GM21529 (cell line): Measurements from ENCODE around the gene GSTA2.
"Not testable (repeated sequence)": the region's sequence is repeated elsewhere in the genome, so short reads cannot be mapped to it uniquely, and the experiment has no call there.

Experiments
- ATAC-seq: cut with Tn5 transposase; IDR thresholded peaks from one replicate; pipeline ENCODE4 v1.9.1; 2021; ENCODE audit not compliant: unreplicated experiment

The GSTA2 gene

DNA sequence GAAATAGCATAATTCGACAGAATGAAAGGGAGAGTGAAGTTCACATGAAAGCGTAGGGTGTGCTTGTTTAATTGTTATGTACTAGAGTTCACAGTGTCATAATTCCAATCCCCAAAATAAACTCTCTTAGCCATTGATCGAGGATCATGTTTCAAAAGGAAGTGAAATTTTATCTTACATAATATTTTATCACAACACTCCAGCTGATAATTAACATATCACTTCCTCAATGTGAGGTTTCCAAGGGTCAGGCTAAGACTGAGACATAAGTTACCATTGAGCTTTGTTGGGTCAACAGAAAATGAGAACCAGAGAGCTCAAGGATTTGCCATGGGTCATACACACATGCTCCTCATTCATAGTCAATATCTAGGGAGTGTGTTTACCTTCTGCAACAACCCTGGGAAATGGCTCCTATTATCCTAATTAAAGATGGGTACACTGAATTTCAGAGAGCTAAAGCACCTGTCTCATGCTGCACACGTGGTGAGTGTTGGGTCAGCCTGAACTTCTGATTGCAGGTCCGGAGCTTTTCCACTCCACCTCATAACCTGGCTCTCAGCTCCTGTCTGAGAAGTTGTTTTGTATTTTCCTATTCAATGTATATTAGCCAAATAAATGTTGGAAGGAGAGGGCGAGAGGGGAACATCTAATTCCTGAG, 3.0 kb downstream of the GSTA2 start:
- ATAC-seq, result no peak

DNA sequence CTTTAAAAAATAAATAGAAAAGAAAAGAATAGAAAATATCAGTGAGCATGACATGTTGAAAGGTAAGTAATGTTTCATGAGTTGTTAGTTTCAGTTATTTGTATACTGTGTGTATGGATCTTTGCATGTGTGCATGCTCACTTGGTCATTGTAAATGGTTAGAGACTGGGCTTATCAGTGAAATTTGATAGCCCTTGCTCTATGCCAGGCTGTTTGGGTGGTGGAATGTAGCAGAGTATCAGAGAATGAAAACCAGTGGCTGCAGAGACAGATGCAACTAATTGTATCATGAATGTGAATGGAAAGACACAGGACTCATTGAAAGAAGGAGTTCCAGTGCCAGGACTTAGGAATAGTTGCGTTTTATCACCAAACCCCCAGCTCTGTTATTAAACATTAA, 4.2 kb downstream of the GSTA2 start:
- no peak for ATAC-seq

DNA sequence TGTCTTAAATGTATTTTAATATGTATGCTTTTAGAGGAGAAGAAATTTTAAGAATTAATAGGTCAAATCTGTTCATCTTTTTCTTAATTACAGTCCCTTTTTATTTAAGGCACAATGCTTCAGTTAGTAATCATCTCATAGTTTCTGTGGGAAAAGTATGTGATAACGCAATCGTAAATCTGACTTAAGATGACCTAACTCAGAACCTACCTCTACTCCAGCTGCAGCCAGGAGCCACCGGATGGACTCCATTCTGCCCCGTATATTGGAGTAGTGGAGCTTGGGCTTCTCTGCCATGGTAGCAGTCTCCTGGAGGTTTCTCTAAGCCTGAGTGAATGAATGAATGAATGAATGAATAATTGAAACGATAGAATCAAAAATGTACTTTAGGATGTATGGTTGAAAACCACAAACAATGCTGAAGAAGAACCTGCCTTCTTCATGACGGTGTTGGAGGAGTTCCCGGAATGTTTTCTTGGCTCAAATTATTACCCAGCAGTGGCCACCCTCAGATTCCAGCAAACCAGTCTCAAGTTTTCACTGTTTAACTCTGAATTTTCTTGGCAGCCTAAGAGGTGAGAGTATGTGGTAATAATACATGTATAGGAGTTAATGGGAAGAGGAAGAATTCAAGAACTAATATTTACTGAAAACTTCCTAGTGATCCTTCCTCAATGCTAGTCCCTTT, 5.5 kb downstream of the GSTA2 start:
- ATAC-seq, result not testable (repeated sequence)

DNA sequence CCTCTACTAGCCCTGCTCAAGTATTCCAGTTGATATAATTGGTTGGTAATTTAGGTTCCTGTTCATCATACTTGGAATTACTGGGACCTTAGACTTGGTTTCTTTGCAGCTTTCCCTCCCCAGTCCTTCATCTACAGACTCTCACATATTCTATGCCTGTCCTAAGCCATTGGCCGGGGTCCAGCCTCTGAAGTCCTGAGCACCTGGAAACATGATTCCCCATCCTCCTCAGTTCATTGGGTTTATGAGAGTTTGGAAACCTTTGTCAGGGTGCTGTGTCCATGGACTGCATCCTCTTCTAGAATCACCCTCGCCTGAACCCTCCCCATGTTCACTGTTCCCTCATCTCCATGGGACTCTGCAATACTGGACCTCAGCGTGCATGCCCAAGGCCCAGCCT, 8.8 kb downstream of the GSTA2 start:
- ATAC-seq, result no peak

DNA sequence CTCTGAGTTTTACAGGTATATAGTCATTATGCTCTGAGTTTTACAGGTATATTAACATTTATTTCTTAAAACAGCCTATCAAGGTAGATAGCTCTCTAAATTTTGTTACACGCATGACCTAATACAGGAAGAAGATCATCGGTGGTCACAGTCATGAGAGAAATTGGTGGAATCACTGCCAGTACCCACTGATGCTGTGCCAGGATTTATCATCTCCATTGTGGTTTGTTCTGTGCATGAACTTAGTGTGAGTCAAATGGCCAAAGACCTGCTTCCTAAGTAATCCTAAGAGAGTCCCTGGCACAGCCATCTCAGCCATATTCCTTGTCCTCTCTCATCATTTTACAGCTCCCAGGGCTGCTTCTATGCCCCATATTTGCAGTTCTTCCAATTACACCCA, 10.1 kb downstream of the GSTA2 start:
- ATAC-seq, result not testable (repeated sequence)

DNA sequence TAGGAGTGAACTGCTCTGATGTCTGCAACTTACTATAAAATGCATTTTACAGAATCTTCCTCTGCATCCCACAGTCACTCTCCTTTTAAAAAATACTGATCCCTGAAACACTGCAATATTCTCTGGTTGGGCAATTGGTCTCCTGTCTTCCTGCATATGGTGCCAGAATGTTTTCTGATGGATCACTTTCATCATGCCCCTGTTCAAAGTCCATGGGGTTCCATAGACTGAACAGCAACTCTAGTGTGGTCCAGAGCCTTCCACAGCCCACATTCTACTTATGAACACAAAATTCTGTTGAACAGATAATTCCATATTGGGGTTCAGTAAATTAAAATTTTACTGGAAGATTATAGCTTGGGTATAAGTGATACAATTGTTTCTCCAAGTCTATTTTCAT, 11.0 kb downstream of the GSTA2 start:
- ATAC-seq, result no peak

DNA sequence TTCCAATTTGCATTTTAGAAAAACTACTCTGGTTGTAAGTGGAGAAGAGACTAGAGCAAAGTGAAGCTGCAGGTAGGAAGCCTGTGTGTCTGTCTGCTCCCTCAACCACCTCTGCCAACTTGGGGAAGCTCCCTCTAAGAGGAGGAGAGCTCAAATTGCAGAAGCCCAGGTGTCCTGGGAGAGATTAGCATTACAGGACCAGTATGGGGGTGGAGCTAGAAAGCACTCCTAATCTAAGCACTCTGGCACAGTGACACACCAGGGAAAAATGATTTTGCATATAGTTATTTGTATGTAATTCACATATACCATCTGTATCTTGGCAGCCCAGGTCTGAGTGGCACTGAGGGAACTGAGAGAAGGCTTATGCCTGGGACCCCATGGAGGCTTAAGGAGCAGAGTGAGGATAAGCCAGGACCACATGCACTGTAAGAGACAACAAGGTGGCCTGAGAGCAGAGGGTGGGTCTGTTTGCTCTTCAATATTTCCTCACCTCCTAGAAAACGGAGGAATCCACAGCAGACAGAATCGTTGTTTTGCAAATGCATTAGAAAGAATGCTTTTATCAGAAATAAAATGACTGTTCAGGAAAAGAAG, 13.6 kb downstream of the GSTA2 start:
- no peak for ATAC-seq

DNA sequence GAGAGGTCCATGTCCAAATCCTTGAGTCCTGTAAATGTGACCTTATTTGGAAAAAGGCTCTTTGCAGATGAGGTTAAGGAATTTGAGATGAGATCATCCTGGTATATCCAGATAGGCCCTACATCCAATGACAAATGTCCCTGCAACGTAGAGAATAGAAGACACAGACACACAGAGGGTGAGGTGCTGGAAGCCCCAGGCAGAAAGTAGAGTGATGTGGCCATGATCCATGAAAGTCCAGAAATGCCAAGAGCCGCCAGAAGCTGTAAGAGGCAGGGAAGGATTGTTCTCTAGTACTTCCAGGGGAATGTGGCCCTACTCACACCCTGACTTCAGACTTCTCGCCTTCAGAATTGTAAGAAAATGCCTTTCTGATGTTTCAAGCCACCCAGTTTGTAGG, 16.0 kb downstream of the GSTA2 start:
- ATAC-seq, result not testable (repeated sequence)

DNA sequence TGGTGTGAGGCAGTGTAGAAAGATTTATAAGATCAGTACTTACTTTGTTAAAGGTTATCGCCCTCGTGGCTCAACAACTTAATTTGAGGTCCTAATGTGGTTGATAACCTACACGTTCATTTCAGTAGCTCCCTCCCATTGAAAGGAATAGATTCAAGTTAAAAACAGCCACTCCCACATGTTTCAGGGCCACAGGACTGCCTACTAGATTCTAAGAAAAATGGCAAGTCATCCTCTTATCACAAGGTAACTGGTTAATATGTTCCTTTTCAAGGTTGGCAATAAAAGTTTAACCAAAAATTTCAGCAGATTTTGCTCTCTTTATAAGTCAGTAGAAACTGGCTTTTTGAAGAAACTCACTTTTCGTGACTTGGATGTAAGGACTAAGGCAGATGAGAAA, 17.1 kb downstream of the GSTA2 start:
- ATAC-seq, result no peak

DNA sequence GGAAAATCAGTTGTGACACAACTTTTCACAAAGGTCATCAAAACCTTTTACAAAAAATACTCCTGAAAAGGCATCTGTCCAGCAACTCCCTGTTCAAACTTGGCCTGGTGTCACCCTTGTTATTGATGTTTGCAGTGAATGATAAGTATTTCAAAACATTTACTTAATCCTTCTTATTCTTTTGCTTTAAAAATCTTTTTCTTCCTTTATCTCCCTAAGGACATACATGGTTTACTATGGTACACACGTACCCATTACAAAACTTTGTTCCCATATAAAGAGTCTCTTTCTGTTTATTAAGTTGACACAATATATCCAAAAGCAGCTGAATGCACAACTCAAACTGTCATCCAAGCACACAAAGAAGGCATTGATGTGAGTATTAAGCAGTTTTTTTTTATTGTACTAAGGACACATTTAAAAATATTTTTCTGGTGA, 17.5 kb downstream of the GSTA2 start:
- ATAC-seq, result no peak

DNA sequence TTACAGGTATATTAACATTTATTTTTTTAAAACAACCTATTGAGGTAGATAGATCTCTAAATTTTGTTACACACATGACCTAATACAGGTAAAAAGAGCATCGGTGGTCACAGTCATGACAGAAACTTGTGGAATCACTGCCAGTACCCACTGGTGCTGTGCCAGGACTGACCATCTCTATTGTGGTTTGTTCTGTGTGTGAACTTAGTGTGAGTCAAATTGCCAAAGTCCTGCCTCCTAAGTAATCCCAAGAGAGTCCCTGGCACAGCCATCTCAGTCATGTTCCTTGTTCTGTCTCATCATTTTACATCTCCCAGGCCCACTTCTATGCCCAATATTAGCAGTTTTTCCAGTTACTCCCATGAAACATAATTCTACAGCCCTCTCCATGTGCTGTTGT, 21.4 kb downstream of the GSTA2 start:
- ATAC-seq, result no peak

DNA sequence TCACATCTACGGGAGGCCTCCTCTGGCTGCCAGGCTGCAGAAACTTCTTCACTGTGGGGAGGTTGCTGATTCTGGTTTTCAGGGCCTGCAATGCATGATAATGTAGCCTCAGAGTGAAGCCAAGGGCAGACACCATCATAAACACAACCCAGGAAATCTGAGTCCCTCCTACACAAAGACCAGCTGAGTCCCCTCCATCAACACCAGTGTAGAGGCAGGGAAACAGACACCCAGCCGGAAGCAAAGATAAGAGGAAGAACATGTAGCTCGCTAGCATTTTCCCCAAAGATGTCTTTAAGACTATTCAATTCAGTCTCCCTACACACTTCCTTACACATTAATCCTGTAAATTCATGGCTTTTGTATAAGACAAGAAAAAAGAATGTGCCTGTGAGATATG, 23.6 kb downstream of the GSTA2 start:
- ATAC-seq, result no peak

DNA sequence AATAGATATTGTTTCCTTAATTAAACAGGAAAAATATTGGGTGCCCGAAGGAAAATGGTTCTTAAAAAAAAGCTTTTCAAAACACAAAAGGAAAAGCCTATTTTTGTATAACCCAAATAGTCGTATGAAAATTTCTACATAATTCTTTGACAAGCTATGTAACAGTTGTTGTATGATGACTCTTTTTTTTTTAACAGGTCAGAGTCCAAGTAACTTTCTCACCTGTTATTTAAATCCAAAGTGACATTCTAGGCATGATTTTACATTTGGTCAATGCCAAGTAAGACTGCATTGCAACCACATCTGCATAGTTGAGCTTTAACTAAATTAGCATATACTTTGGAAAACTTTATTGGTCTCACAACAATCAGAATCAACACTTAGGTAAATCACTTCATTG, 24.1 kb downstream of the GSTA2 start:
- ATAC-seq, result no peak

DNA sequence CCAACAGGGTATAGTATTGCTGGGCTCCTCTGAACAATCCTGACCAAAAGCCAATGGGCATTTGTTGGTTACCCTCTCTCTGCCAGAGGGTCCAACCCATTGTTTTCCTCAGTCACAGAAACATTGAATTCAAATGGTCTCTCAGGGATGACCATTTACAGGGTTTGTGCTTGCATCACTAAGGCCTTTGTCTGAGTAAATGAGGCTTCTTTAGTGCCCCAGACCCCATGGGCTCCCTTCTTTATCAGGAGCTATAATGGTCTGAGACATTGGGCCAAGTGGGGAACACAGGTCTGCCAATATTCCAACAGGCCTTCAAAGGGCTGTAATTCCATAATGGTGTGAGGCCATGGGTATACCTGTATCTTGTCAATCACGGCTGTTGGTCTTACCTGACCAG, 27.1 kb downstream of the GSTA2 start:
- ATAC-seq, result no peak

DNA sequence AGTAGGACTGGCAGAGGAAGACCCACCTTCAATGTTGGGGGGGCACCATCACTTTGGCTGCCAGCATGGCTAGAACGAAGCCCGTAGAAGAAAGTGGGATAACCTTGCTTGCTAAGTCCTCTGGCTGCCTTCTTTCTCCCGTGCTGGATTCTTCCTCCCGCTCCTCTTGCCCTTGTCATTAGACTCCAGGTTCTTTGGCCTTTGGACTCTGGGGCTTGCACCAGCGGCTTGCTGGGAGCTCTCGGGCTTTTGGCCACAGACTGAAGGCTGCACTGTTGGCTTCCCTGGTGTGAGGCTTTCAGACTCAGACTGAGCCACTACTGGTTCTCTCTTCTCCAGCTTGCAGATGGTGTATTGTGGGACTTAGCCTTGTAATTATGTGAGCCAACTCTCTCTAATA, 28.2 kb downstream of the GSTA2 start:
- no peak for ATAC-seq

DNA sequence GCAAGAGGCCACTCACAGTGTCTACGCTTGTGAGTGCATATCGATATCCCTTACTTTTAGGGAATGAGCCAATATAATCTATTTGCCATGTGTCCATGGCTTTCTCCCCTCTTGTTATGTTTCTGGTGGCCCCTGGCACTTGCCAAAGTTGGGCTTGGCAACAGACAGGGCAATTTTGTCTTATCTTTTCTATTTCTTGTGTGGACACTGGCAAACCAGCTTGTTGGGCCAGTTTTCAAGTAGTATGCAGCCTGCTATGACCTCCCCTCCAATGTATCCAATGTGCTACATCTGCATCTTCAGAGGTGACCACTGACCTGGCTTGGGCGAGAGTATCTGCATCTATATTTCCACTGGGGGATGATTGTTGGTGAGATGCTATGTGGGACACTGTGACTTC, 29.2 kb downstream of the GSTA2 start:
- ATAC-seq, result no peak

DNA sequence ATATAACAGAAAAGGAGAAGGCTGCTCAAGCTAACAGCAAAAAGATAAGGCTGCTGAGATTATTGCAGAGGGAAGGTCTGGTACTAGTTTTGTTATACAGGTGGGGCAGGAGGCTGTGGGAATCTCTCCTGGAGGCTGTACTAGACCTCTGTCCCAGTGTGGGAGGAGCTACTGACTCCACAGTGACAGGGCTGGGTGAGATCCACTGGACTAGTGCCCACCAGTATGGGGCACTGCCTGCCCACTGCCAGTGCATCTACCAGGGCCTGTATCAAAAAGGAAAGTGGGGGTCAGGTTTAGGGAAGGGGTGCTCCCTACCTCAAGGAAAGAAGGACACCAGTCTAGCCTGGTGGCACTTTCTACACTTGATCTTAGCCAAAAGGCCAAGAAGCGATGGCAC, 30.1 kb downstream of the GSTA2 start:
- no peak for ATAC-seq

DNA sequence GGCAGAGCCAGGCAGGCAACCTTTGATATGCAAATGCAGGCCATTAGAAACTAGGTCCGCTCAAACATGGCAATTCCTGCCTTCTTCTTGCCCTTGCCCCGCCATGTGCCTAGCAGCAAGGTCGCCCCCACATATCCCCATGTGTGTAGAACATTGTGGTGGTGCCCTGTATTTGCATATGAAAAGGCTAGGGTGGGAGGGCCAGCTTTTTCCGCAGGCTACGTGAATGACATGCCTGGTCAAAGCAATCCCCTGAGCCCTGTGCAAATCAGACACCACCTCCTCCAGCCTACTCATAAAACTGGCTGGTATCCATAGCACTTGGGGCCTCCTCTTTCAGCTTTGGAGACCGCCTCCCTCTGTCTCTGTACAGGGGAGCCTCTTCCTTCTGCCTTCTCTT, 31.6 kb downstream of the GSTA2 start:
- ATAC-seq, result no peak

DNA sequence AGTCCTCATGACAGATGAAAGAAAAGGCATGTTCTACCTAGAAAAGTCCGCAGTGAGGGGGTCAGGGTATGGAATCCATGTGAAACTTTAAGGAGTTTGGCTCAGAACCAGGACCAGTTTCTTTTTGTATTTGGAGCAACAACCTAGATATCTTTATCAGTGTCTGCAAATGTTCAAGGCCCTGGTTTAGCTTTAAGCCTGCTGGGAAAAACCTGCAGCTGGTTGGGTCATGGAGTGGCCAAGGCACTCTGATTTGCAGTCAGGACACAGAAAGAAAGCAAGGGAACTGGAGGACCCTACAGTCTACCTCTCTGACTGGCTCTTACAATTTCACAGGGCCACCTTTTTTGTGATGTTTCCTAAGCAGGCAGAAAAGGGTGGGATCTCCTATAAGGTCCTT, 33.7 kb downstream of the GSTA2 start:
- no peak for ATAC-seq

DNA sequence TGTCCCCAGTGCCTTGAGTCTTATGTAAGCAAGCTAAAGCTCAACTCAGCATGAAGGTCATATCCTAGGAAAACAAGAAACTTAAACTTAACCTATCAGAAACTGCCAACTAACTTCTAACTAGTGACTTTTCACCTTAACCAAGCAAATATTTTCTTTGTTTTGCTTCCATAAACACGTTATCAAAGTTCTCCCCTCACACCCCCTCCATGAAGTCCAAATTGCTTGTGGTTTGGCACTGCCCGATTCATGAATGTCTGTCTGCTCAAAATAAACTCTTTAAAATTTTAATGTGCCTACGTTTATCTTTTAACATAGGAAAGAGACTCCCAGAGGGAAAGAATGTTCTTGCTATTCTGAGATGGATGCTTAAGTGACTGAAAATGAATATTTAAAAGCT, 34.9 kb downstream of the GSTA2 start:
- no peak for ATAC-seq

DNA sequence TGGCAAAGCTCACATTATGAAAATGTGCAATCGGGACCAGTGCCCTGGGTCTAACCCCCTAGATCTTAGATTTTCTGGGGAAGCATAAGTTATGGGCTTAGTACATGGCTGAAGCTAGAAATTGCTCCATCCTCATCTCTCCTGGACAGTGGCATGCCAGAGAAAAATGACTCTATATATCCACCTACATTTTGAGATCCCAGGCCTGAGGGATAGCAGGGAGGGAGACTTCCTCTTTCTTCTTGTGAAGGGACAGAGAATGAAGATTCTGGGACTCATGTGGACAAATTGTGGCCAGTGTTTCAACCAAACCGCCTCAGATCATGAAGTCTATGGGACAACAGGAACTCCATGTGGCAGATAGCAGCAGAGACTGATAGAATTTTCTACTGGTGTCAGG, 35.4 kb downstream of the GSTA2 start:
- no peak for ATAC-seq

DNA sequence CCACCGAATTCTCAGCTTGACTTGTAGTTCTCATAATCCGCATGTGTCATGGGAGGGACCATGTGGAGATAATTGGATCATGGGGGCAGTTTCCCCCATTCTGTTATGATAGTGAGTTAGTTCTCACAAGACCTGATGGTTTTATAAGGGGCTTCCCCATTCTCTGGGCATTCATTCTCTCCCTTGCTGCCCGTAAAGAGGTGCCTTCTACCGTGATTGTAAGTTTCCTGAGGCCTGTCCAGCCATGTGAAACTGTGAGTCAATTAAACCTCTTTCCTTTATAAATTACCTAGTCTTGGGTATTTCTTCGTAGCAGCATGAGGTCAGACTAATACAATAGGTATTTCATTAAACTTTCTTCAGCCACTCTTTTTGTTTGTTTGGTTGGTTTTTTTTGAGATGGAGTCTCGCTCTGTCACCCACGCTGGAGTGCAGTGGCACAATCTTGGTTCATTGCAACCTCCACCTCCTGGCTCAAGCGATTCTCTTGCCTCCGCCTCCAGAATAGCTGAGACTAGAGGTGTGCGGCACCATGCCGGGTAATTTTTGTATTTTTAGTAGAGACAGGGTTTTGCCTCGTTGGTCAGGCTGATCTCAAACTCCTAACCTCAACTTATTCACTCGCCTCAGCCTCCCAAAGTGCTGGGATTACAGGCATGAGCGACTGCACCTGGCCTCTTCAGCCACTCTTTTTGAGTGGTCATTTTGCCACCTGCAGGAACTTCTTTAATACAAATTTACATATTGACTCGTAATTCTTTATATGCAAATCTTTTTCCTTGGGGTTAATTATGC, 36.3 kb downstream of the GSTA2 start:
- no peak for ATAC-seq
